Activated naive CD8-positive, alpha-beta T cell (primary cell): ENCODE measurements around the gene FAXC.
"Not testable (repeated sequence)": the region's sequence is repeated elsewhere in the genome, so short reads cannot be mapped to it uniquely, and the experiment has no call there.

ENCODE experiments used
- H3K27ac Mint-ChIP-seq: one replicate; pipeline ENCODE4 v1.8.0; 2021; ENCODE audit warnings: mixed read lengths
- H3K27me3 Mint-ChIP-seq: one replicate; pipeline ENCODE4 v1.8.0; 2021; ENCODE audit warnings: mixed read lengths
- H3K36me3 Mint-ChIP-seq: one replicate; pipeline ENCODE4 v1.8.0; 2021; ENCODE audit warnings: mixed read lengths
- H3K4me1 Mint-ChIP-seq: one replicate; pipeline ENCODE4 v1.8.0; 2021; ENCODE audit warnings: low read depth, mixed read lengths
- H3K4me3 Mint-ChIP-seq: one replicate; pipeline ENCODE4 v1.8.0; 2021; ENCODE audit warnings: mild to moderate bottlenecking, mixed read lengths
- H3K9me3 Mint-ChIP-seq: one replicate; pipeline ENCODE4 v1.8.0; 2021; ENCODE audit warnings: low read depth, mixed read lengths

The FAXC gene

GRCh38 chr6:99350573-99350972, 1.1 kb upstream of the FAXC start:
- Mint-ChIP-seq H3K27me3 (peaks cover 45% of the 10 kb centered on the region), H3K36me3 (no peaks in the 10 kb centered on the region), H3K9me3 (no peaks in the 10 kb centered on the region), H3K4me1 (peaks cover 3% of the 10 kb centered on the region), H3K4me3 (no peak overlapping the region), H3K27ac (no peak overlapping the region)

GRCh38 chr6:99348288-99349170, 945 bp downstream of the FAXC start:
- Mint-ChIP-seq H3K36me3 (no peaks in the 10 kb centered on the region), H3K4me1 (peaks cover 5% of the 10 kb centered on the region), H3K9me3 (no peaks in the 10 kb centered on the region), H3K27me3 (peaks cover 40% of the 10 kb centered on the region), H3K4me3 (peak overlapping the region; percentile 51), H3K27ac (no peak overlapping the region)

- Mint-ChIP-seq H3K36me3 (no peaks in the 10 kb centered on the region), H3K27me3 (peaks cover 35% of the 10 kb centered on the region), H3K4me3 (no peak overlapping the region), H3K9me3 (no peaks in the 10 kb centered on the region), H3K27ac (no peak overlapping the region), H3K4me1 (peaks cover 5% of the 10 kb centered on the region)
Measured at GRCh38 chr6:99347804-99348203, 1.7 kb downstream of the FAXC start.

GRCh38 chr6:99346595-99346994, 2.9 kb downstream of the FAXC start:
- no peaks in the 10 kb centered on the region for H3K9me3 Mint-ChIP-seq
- peaks cover 35% of the 10 kb centered on the region for H3K27me3 Mint-ChIP-seq
- H3K27ac Mint-ChIP-seq: no peak overlapping the region
- no peak overlapping the region for H3K4me3 Mint-ChIP-seq
- H3K36me3 Mint-ChIP-seq: no peaks in the 10 kb centered on the region
- H3K4me1 Mint-ChIP-seq: peaks cover 5% of the 10 kb centered on the region

GRCh38 chr6:99345164-99345563, 4.3 kb downstream of the FAXC start:
- Mint-ChIP-seq H3K27me3 (peaks cover 26% of the 10 kb centered on the region), H3K36me3 (no peaks in the 10 kb centered on the region), H3K4me1 (peaks cover 4% of the 10 kb centered on the region), H3K27ac (no peak overlapping the region), H3K4me3 (no peak overlapping the region), H3K9me3 (no peaks in the 10 kb centered on the region)

GRCh38 chr6:99344289-99344688, 5.2 kb downstream of the FAXC start:
- no peaks in the 10 kb centered on the region for H3K36me3 Mint-ChIP-seq
- peaks cover 28% of the 10 kb centered on the region for H3K27me3 Mint-ChIP-seq
- H3K4me3 Mint-ChIP-seq: no peak overlapping the region
- no peak overlapping the region for H3K27ac Mint-ChIP-seq
- H3K4me1 Mint-ChIP-seq: peaks cover 2% of the 10 kb centered on the region
- H3K9me3 Mint-ChIP-seq: no peaks in the 10 kb centered on the region

GRCh38 chr6:99341862-99342455, 7.5 kb downstream of the FAXC start:
- peaks cover 20% of the 10 kb centered on the region for H3K27me3 Mint-ChIP-seq
- no peak overlapping the region for H3K4me3 Mint-ChIP-seq
- peaks cover 2% of the 10 kb centered on the region for H3K4me1 Mint-ChIP-seq
- no peaks in the 10 kb centered on the region for H3K9me3 Mint-ChIP-seq
- no peaks in the 10 kb centered on the region for H3K36me3 Mint-ChIP-seq
- no peak overlapping the region for H3K27ac Mint-ChIP-seq

- no peaks in the 10 kb centered on the region for H3K9me3 Mint-ChIP-seq
- H3K4me3 Mint-ChIP-seq: no peak overlapping the region
- no peak overlapping the region for H3K27ac Mint-ChIP-seq
- H3K36me3 Mint-ChIP-seq: no peaks in the 10 kb centered on the region
- H3K4me1 Mint-ChIP-seq: no peaks in the 10 kb centered on the region
- H3K27me3 Mint-ChIP-seq: peaks cover 13% of the 10 kb centered on the region
Measured at GRCh38 chr6:99338188-99338587, 11.3 kb downstream of the FAXC start.

GRCh38 chr6:99335298-99335697, 14.2 kb downstream of the FAXC start:
- H3K4me3 Mint-ChIP-seq, H3K27ac Mint-ChIP-seq, H3K9me3 Mint-ChIP-seq, H3K4me1 Mint-ChIP-seq, H3K36me3 Mint-ChIP-seq: not testable (repeated sequence)
- H3K27me3 Mint-ChIP-seq: peaks cover 13% of the 10 kb centered on the region

GRCh38 chr6:99334526-99335127, 14.8 kb downstream of the FAXC start:
- no peak overlapping the region for H3K27ac Mint-ChIP-seq
- H3K9me3 Mint-ChIP-seq: no peaks in the 10 kb centered on the region
- H3K27me3 Mint-ChIP-seq: peaks cover 15% of the 10 kb centered on the region
- peaks cover 3% of the 10 kb centered on the region for H3K4me1 Mint-ChIP-seq
- no peak overlapping the region for H3K4me3 Mint-ChIP-seq
- H3K36me3 Mint-ChIP-seq: no peaks in the 10 kb centered on the region

GRCh38 chr6:99333068-99333467, 16.4 kb downstream of the FAXC start:
- H3K27ac Mint-ChIP-seq: no peak overlapping the region
- H3K4me1 Mint-ChIP-seq: peaks cover 3% of the 10 kb centered on the region
- no peak overlapping the region for H3K4me3 Mint-ChIP-seq
- no peaks in the 10 kb centered on the region for H3K36me3 Mint-ChIP-seq
- H3K9me3 Mint-ChIP-seq: no peaks in the 10 kb centered on the region
- peaks cover 7% of the 10 kb centered on the region for H3K27me3 Mint-ChIP-seq

GRCh38 chr6:99331531-99331930, 17.9 kb downstream of the FAXC start:
- H3K4me1 Mint-ChIP-seq: peaks cover 3% of the 10 kb centered on the region
- no peaks in the 10 kb centered on the region for H3K9me3 Mint-ChIP-seq
- no peak overlapping the region for H3K27ac Mint-ChIP-seq
- peaks cover 4% of the 10 kb centered on the region for H3K27me3 Mint-ChIP-seq
- no peak overlapping the region for H3K4me3 Mint-ChIP-seq
- no peaks in the 10 kb centered on the region for H3K36me3 Mint-ChIP-seq

GRCh38 chr6:99330159-99330558, 19.3 kb downstream of the FAXC start:
- peaks cover 2% of the 10 kb centered on the region for H3K27me3 Mint-ChIP-seq
- no peak overlapping the region for H3K27ac Mint-ChIP-seq
- no peak overlapping the region for H3K4me3 Mint-ChIP-seq
- H3K9me3 Mint-ChIP-seq: no peaks in the 10 kb centered on the region
- no peaks in the 10 kb centered on the region for H3K36me3 Mint-ChIP-seq
- H3K4me1 Mint-ChIP-seq: peaks cover 3% of the 10 kb centered on the region

- no peaks in the 10 kb centered on the region for H3K36me3 Mint-ChIP-seq
- H3K4me3 Mint-ChIP-seq: no peak overlapping the region
- H3K27ac Mint-ChIP-seq: no peak overlapping the region
- H3K27me3 Mint-ChIP-seq: peaks cover 7% of the 10 kb centered on the region
- no peaks in the 10 kb centered on the region for H3K4me1 Mint-ChIP-seq
- no peaks in the 10 kb centered on the region for H3K9me3 Mint-ChIP-seq
Measured at GRCh38 chr6:99324996-99325395, 24.5 kb downstream of the FAXC start.

GRCh38 chr6:99318566-99318965, 30.9 kb downstream of the FAXC start:
- peaks cover 27% of the 10 kb centered on the region for H3K27me3 Mint-ChIP-seq
- no peak overlapping the region for H3K4me3 Mint-ChIP-seq
- H3K4me1 Mint-ChIP-seq: no peaks in the 10 kb centered on the region
- no peaks in the 10 kb centered on the region for H3K36me3 Mint-ChIP-seq
- no peak overlapping the region for H3K27ac Mint-ChIP-seq
- no peaks in the 10 kb centered on the region for H3K9me3 Mint-ChIP-seq
